Activated T-helper 17 cell treated with anti-CD3 and anti-CD28 coated beads, Interleukin-2, amount 50 U/mL, for 72 hours (primary cell): Measurements from ENCODE around the gene GPR146. TPM values are rescaled to one million over a fixed set of nuclear protein-coding genes. Genes with fewer than 3 reads are reported as not detected.

ENCODE experiments used
- ATAC-seq: fragments of 150-1000 bp; cut with Tn5 transposase; replicated peaks from 2 replicates; pipeline ENCODE4 v1.10.0; 2021; ENCODE audit warnings: mild to moderate bottlenecking, moderate library complexity
- H3K27ac Mint-ChIP-seq: one replicate; pipeline ENCODE4 v1.8.0; 2022; ENCODE audit warnings: mixed read lengths
- H3K27me3 Mint-ChIP-seq: one replicate; pipeline ENCODE4 v1.8.0; 2022; ENCODE audit warnings: mixed read lengths
- H3K36me3 Mint-ChIP-seq: one replicate; pipeline ENCODE4 v1.8.0; 2022; ENCODE audit warnings: low read depth, mild to moderate bottlenecking, mixed read lengths
- H3K4me1 Mint-ChIP-seq: one replicate; pipeline ENCODE4 v1.8.0; 2022; ENCODE audit warnings: mixed read lengths
- H3K4me3 Mint-ChIP-seq: one replicate; pipeline ENCODE4 v1.8.0; 2022; ENCODE audit warnings: mild to moderate bottlenecking, mixed read lengths
- H3K9me3 Mint-ChIP-seq: one replicate; pipeline ENCODE4 v1.8.0; 2022; ENCODE audit warnings: mixed read lengths
- total RNA-seq, 2 donors: library from RNA; stranded (reverse); gene quantifications; one replicate each; pipeline ENCODE4 v1.2.3, GENCODE V29; 2022

The GPR146 gene
- total RNA-seq, 2 donors from 2014 or later = 2.0 to 14.9 TPM

DNA sequence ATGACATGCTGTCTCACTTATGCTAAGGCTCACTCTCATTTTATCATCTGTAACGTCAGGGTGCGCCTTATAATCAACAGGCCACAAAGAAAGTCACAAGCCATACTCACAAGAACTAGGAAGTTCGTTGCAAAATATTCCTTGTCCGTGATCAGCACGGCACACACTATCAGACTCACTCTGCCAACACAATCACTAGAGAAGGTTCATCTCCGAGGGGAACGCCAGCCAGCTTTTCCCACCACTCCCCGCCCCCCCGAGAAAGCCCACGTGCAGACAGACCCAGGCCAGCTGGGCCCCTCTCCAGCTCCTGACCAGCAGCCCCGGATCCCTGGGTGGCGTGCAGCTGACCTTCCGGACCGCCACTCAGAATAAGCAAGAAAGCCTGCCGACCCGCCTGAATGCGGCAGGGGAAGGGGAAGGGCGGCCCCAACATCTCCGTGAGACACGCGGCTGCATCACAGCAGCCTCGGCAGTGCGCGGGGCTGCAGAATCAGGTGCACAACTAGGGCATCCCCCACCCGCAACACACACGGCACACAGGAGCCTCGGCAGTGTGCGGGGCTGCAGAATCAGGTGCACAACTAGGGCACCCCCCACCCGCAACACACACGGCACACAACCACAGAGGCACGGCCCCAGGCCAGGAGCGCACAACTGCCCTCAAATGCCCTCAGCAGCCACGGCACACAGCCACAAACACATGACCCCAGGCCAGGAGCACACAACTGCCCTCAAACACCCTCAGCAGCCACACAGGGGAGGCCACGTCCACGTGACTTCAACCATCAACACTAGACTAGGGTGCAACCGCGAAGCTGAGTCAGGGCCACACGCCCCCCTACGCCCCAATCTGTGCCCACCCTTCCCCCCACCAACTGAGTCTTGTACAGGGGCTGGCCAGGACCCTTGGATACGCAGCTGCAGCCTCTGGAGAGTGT, 2.5 kb upstream of the GPR146 start:
- Mint-ChIP-seq H3K27ac (no peak overlapping the region), H3K36me3 (no peaks in the 10 kb centered on the region), H3K27me3 (no peaks in the 10 kb centered on the region), H3K4me1 (peaks cover 20% of the 10 kb centered on the region), H3K4me3 (no peak overlapping the region), H3K9me3 (no peaks in the 10 kb centered on the region)
- no peak for ATAC-seq

DNA sequence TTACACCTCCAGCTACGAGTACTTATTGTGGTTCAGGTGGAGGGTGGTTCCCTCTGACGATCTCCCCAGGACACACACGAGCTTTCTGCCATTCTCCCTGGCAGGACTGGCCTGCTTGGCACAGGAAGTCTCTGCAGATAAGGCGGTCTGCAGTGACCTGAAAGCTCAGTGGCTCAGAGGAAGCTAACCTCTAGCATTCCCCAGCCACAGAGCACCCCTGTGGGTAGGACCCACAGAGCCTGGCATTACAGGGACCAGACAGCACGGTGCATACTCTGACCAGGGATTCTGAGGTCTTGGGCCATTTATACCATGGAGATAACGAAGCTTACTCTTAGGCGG, 1.9 kb upstream of the GPR146 start:
- Mint-ChIP-seq H3K4me3 (no peak overlapping the region), H3K4me1 (peaks cover 26% of the 10 kb centered on the region), H3K9me3 (no peaks in the 10 kb centered on the region), H3K27me3 (no peaks in the 10 kb centered on the region), H3K36me3 (no peaks in the 10 kb centered on the region), H3K27ac (no peak overlapping the region)
- no peak for ATAC-seq

DNA sequence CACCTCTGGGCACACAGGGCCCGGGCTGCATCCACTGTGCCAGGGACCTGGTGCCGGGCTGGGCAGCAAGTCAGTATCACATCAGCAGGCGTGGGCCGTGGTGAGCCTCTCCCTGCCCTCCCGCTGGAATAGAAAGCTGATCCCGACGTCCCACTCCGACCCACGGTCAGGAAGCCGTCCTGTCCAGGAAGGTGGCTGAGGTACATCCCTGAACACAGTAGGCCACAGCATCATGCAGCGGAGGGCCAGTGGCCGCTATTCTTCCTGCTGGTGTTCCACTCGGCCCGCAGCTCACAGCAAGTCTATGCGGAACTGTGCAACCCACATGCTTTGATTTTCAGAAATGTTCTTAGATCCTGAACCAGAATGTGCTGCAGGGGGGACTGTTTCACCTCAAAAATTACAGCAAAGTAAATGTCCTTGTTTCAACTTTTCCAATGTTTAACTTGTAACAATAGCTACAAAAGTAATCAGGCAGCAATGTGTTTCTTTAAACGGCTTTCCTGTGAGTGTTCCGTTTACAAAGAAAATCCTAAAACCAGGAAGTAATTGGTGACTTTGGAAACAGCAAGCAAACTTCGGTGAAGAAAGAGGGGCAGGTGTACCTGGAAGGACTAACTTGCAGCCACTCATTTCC, 676 bp upstream of the GPR146 start:
- H3K36me3 Mint-ChIP-seq = no peaks in the 10 kb centered on the region
- no peak for ATAC-seq
- no peaks in the 10 kb centered on the region for H3K9me3 Mint-ChIP-seq
- no peaks in the 10 kb centered on the region for H3K27me3 Mint-ChIP-seq
- peak overlapping the region; percentile 77 for H3K4me3 Mint-ChIP-seq
- peak overlapping the region; percentile 68 for H3K27ac Mint-ChIP-seq
- H3K4me1 Mint-ChIP-seq = peaks cover 36% of the 10 kb centered on the region

DNA sequence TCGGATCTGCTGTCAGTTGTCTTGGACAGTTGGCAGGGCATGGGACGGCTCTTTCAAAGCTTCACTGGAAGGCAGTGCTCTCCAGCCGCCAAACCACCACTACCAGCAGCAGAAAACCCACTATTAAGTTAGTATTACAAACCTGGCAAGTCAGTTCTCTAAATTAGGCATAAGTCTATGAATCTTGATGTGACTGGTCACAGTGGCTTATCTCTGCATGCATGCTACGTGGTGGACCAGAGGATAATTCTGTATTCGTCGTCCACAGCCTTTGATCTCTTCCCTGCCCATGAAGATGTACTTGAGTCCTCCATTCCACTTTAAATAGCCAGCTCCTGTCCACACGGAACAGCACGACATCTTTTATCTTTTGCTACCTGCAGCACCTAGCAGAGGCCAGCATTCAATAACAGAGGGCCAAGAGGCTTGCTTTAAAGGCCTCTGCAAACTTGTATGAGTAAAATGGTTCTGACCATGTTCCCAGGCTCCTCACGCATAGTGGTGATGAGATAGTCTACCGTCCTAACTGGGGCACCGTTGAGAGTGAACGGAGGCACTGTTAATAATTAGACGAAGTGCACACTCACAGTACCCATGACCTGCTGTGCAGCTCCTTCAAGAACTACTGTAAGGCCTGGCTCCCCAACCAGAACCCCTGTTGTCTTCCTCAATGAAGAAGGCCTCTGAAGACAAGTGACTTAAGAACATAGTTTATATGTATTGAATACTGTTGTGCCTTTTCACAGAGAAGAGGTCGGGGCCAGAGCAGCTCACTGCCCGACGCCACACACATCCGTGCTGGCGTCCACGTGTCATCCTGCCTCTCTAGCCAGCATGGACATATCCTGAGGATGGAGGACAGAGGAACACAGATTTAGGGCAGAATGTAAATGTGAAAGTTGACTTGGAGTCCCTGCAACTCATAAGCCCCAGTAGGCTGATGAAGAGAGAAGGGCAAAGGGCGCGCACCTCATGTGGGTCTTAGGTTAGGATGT, 1.0 kb downstream of the GPR146 start:
- peaks cover 44% of the 10 kb centered on the region for H3K4me1 Mint-ChIP-seq
- peak overlapping the region; percentile 58 for H3K27ac Mint-ChIP-seq
- no peak for ATAC-seq
- no peaks in the 10 kb centered on the region for H3K36me3 Mint-ChIP-seq
- H3K27me3 Mint-ChIP-seq = no peaks in the 10 kb centered on the region
- H3K9me3 Mint-ChIP-seq = no peaks in the 10 kb centered on the region
- peak overlapping the region; percentile 87 for H3K4me3 Mint-ChIP-seq

DNA sequence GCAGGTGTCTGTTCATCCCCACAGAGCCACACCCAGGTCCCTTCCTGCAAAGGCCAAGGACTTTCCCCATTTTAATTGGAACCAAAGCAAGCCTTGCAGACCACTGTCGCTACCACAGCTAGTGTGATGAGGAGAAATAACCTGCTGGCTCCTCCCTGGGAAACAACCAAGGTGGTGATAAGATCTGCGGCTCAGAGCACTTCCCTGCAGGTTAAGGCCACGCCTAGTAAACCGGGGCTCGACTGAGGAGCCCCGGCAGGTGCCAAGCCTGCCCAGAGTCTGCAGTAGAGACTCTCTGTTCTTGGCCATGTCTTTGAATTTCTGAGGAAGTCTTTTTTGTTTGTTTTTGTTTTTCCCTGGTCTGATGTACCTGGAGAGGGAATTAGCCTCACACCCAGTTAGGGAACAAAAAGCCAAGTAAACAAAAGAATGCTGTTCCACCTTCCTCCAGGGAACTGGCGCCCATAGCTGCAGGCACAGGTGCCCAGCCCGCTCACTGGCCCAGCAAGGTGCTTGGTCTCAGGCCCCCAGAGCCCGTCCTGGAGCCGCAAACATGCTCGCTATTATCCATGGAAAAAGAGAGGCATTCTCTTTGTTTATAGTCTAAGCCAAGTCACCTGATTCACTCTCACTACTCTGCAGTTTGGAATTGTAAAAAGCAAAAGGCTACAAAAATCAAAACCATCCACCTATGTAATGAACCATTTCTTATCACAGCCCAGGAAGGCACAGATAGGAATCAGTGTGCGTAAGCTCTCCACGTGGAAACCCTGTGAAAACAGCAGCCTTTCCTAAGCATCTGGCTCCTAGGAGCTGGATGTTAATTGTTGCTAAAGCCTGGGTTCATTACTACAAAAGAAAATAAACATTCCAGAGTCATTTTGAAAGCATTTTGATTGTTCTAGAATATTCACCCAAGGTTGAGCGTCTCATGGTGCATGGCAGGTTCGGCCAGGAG, 2.7 kb downstream of the GPR146 start:
- H3K4me1 Mint-ChIP-seq = peaks cover 49% of the 10 kb centered on the region
- H3K36me3 Mint-ChIP-seq = no peaks in the 10 kb centered on the region
- no peaks in the 10 kb centered on the region for H3K9me3 Mint-ChIP-seq
- no peak overlapping the region for H3K27ac Mint-ChIP-seq
- H3K4me3 Mint-ChIP-seq = peak overlapping the region; percentile 87
- H3K27me3 Mint-ChIP-seq = no peaks in the 10 kb centered on the region
- no peak for ATAC-seq

DNA sequence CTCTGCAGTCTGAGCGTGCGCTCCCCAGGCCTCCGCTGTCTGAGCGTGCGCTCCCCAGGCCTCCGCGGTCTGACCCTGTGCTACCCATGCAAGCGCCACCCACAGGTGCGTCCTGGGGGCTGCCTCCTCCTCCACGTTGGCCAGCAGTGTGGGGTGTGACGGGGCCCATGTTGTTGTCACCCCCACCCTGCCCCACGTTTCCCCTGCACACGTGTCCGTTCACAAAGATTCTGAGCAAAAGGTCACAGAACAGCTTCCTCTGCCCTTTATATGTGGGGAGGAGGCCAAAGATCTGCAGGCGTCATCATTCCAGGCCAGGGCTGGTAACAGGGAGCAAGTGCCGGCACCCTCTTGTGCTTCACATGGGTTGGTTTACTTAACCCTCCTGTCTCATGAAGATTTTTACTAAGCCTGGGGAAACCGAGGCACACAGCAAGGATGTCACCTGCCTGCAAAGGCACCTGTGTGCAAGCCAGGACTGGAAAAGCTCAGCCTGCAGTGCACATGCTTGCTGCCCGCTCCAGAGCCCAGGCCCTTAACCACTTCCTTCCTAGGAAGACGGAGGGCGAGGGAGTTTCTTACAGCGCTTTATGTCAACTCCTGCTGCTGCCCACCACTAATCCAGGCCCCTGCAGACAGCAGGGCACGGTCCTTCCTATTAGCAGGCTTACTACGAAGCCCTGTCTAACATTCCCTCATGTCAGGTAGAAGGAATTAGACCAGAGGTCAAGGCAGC, 4.8 kb downstream of the GPR146 start:
- no peaks in the 10 kb centered on the region for H3K27me3 Mint-ChIP-seq
- H3K27ac Mint-ChIP-seq = no peak overlapping the region
- ATAC-seq = no peak
- no peaks in the 10 kb centered on the region for H3K9me3 Mint-ChIP-seq
- H3K36me3 Mint-ChIP-seq = no peaks in the 10 kb centered on the region
- H3K4me1 Mint-ChIP-seq = peaks cover 49% of the 10 kb centered on the region
- peak overlapping the region; percentile 87 for H3K4me3 Mint-ChIP-seq

DNA sequence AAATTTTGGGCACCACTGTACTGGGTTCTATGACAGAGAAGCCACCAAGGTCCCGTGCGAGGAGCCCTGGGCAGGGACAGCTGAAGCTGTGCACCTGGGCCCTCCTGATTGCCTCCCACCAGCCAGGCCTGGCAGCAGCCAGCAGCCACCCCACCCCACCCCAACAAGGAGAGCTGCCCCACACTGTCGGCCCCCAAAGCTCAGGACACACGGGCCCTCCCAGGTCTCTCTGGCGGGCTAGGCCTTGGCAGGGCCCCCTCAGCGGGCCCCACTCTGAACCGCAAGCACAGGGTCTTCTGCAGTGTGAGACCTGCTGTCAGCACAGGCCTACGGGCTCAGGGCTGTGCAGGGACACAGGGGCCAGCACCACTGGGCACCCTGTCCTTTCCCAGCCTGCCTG, 5.5 kb downstream of the GPR146 start:
- no peak overlapping the region for H3K27ac Mint-ChIP-seq

DNA sequence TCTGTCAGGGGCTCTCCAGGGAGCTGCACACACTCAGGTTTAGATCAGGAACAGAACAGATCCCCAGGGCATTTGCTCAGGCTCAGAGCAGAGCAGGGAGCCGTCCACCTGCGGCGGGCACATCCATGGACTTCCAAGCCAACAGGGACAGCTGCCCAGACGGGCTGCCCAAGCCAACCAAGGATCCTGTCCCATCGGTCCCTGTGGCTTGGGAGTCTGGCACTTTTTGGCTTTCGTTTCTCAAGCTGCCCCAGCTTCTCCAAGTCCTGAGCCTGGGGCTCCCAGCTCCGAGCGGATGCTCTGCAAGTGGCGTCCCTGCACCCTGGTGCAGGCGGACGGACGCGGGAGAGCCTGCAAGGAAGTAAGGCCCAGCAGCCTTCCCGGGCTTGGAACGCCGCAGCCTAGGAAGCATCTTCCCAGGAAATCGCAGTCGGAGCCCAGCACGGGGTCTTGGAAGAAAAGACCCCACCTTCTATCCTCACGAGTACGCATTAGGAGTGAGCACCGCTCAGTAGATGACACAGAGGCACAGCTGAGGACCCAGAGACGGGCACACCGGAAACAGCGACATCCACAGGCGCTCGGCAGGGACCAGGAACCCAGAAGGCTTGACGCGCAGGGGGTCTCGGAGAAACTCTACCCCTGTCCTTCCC, 6.0 kb downstream of the GPR146 start:
- Mint-ChIP-seq H3K36me3 (no peaks in the 10 kb centered on the region), H3K4me3 (no peak overlapping the region), H3K9me3 (no peaks in the 10 kb centered on the region), H3K27ac (no peak overlapping the region), H3K4me1 (peaks cover 44% of the 10 kb centered on the region), H3K27me3 (no peaks in the 10 kb centered on the region)
- ATAC-seq = no peak

More for the DNA sequence above, 5.5 kb downstream of the GPR146 start:
- H3K9me3 Mint-ChIP-seq = no peaks in the 10 kb centered on the region
- no peaks in the 10 kb centered on the region for H3K27me3 Mint-ChIP-seq
- H3K4me1 Mint-ChIP-seq = peaks cover 49% of the 10 kb centered on the region
- H3K4me3 Mint-ChIP-seq = peak overlapping the region; percentile 87
- no peaks in the 10 kb centered on the region for H3K36me3 Mint-ChIP-seq
- no peak for ATAC-seq

DNA sequence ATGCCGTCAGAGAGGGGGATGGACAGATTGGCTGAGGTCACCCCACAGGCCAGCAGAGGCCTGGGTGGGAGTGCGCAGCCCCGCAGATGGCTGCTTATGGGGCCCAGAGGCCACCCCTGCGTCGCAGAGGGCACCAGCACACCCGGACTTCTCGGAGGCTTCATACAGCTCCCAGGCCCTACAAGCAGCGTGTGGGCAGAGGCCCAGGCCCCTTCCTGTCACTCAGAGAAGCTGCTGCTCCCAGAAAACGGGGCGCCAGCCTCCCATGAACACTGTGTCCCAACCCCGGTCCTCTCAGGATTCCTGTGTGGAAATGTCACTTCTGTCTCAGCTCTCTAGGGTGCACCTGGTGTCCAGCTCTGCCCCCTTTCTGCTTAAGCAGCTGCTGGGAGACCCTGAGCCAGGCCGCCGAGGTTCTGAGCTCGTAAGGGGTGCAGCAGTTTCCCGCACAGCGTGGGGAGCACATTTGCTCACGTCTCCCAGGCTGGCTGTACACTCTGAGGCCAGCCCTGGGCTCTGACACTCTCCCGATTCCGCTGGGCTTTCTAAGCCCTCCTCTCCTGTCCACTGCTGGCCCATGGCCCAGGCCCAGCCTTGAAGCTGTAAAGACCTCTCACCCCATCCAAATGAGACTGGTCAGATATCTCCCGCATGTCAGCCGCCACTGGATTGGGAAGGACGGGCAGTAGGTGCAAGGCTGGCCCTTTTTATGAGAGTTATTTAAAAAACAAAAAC, 6.8 kb downstream of the GPR146 start:
- no peaks in the 10 kb centered on the region for H3K27me3 Mint-ChIP-seq
- H3K27ac Mint-ChIP-seq = peak overlapping the region; percentile 61
- H3K9me3 Mint-ChIP-seq = no peaks in the 10 kb centered on the region
- ATAC-seq = no peak
- no peak overlapping the region for H3K4me3 Mint-ChIP-seq
- H3K4me1 Mint-ChIP-seq = peaks cover 36% of the 10 kb centered on the region
- no peaks in the 10 kb centered on the region for H3K36me3 Mint-ChIP-seq

DNA sequence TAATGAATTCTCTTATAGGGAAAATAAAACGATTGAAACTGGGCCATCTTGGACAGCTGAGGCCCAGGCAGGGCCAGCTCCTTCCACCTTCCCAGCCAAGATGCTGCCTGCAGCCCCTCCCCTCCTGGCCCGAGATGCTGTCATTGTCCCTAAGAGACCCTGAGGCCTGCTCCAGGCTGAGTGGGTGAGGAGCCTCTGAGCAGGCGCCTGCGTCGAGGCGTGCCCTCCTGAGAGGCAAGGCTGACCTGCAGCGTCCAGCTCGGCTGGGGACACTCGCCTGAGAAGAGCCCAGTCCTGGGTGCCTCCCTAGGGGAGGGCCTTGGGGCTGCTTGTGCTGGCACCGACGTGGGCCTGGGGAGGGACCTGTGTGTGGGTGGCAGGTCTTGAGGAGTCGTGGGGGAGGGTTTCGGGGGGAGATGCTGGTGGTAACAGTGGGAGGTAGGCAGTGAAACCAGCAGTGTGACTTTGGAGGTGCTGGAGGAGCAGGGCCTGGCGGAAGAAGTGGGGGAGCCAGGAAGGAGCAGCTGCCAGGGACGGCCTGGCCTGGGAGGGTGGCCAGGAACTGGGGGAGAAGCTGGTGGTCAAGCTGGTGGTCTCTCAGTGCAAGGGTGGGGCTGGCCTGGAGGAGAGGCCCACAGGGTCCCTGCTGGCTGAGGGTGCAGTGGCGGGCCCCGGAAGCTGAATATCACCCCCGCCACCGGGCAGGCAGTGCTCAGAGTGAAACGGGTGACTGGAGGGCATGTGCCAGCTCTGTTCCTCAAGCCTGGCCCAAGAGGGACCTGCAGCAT, 7.9 kb downstream of the GPR146 start:
- Mint-ChIP-seq H3K36me3 (no peaks in the 10 kb centered on the region), H3K27ac (peak overlapping the region; percentile 61), H3K4me1 (peaks cover 25% of the 10 kb centered on the region), H3K27me3 (no peaks in the 10 kb centered on the region), H3K4me3 (no peak overlapping the region), H3K9me3 (no peaks in the 10 kb centered on the region)
- no peak for ATAC-seq

DNA sequence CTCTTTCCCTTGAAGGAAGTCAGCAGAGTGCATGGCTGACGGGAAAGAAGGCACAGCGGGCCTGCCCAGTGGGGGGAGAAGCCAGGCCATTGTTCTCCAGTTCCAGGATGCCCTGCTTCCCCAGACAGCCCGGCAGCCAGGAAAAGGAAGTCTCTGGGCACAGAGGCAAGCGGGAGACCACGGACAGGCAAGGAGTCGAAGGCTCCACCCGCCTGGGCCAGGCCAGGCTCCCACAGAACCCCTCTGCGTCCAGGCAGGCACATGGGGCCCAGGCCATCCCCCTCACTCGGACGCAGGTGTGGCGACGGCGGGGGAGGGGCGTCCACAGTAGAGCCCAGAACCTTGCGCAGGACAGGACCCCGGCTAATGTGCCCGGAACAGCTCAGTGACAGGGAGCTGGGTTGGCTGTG, 8.7 kb downstream of the GPR146 start:
- Mint-ChIP-seq H3K4me3 (no peak overlapping the region), H3K27ac (no peak overlapping the region), H3K9me3 (no peaks in the 10 kb centered on the region), H3K27me3 (no peaks in the 10 kb centered on the region), H3K36me3 (no peaks in the 10 kb centered on the region), H3K4me1 (peaks cover 20% of the 10 kb centered on the region)
- no peak for ATAC-seq
